Loucy (cell line): ENCODE results near the gene GSTT4.

ENCODE experiments used
- H2AFZ ChIP-seq: fragments of 200-600 bp; sonication (generic); 2 replicates; pipeline ENCODE4 v1.6.0; 2016; ENCODE audit warnings: antibody characterized with exemption, mild to moderate bottlenecking, low read length, moderate library complexity
- H3F3A ChIP-seq: fragments of 200-600 bp; 2 replicates; pipeline ENCODE4 v1.6.0; 2016; ENCODE audit warnings: antibody characterized with exemption, low read depth, mild to moderate bottlenecking
- H3K27me3 ChIP-seq: fragments of 200-600 bp; sonication (generic); 2 replicates; pipeline ENCODE4 v1.6.1; 2014; ENCODE audit warnings: low read length, mild to moderate bottlenecking; ENCODE audit not compliant: insufficient read depth, poor library complexity, severe bottlenecking
- H3K36me3 ChIP-seq: fragments of 200-600 bp; sonication (generic); 2 replicates; pipeline ENCODE4 v1.6.1; 2016; ENCODE audit warnings: low read length; ENCODE audit not compliant: insufficient read depth
- H3K4me1 ChIP-seq: fragments of 200-600 bp; sonication (generic); 2 replicates; pipeline ENCODE4 v1.5.1; 2014; ENCODE audit warnings: low read length, mild to moderate bottlenecking; ENCODE audit not compliant: insufficient read depth, poor library complexity, severe bottlenecking
- H3K4me2 ChIP-seq: fragments of 200-600 bp; sonication (generic); 2 replicates; pipeline ENCODE4 v1.6.0; 2014; ENCODE audit warnings: antibody characterized with exemption, low read length, low read depth, mild to moderate bottlenecking; ENCODE audit not compliant: poor library complexity, severe bottlenecking
- H3K4me3 ChIP-seq: fragments of 200-600 bp; sonication (generic); 2 replicates; pipeline ENCODE4 v1.5.1; 2014; ENCODE audit warnings: low read length, mild to moderate bottlenecking, mixed read lengths; ENCODE audit not compliant: poor library complexity, severe bottlenecking
- H3K79me2 ChIP-seq: fragments of 200-600 bp; sonication (generic); 2 replicates; pipeline ENCODE4 v1.6.1; 2014; ENCODE audit warnings: low read length; ENCODE audit not compliant: insufficient read depth
- H3K9ac ChIP-seq: fragments of 200-600 bp; sonication (generic); 2 replicates; pipeline ENCODE4 v1.6.0; 2014; ENCODE audit warnings: mild to moderate bottlenecking, low read depth, low read length, moderate library complexity; ENCODE audit not compliant: poor library complexity, severe bottlenecking
- H3K9me2 ChIP-seq: fragments of 200-600 bp; sonication (generic); replicated peaks from 2 replicates; pipeline ENCODE4 v1.6.1; 2016; ENCODE audit warnings: low read depth, low read length, mixed read lengths
- H3K9me3 ChIP-seq: fragments of 200-600 bp; sonication (generic); 2 replicates; pipeline ENCODE4 v1.6.1; 2014; ENCODE audit warnings: mild to moderate bottlenecking, antibody characterized with exemption, low read length, low read depth; ENCODE audit not compliant: insufficient read depth
- H4K20me1 ChIP-seq: fragments of 200-600 bp; sonication (generic); 2 replicates; pipeline ENCODE4 v1.6.0; 2014; ENCODE audit warnings: antibody characterized with exemption, low read length, mild to moderate bottlenecking; ENCODE audit not compliant: insufficient read depth, poor library complexity, severe bottlenecking
- EZH2phosphoT487 ChIP-seq: fragments of 200-600 bp; IDR thresholded peaks from 2 replicates; pipeline ENCODE4 v1.6.1; 2018; ENCODE audit warnings: antibody characterized with exemption, mild to moderate bottlenecking, moderate library complexity, borderline replicate concordance
- TF ChIP-seq, protein P1 (sequence below): fragments of 200-600 bp; sonication (generic); conservative IDR thresholded peaks from 2 replicates; pipeline ENCODE4 v1.5.1; 2014; ENCODE audit warnings: mild to moderate bottlenecking, antibody characterized with exemption, low read length

Gene GSTT4

DNA sequence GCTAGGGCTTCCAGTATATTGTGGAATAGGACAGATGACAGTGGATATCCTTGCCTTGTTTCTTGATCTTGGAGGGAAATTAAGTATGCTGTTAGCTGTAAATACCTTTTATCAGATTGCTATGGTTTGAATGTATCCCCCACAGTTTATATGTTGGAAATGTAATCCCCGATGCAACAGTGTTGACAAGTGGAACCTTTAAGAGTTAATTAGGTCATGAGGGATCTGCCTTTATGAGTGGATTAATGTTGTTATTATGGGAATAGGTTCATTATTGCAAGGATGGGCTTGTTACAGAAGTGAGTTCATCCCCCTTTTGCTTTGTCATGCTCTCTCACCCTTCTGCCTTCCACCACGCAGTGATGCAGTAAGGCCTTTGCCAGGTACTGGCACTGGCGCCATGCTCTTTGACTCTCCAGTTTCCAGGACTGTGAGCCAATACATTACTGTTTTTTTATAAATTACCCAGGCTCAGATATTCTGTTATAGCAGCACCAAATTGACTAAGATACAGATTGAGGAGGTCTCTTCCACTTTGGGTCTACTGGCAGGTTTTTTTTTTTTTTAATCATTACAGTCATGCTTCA, 22.2 kb upstream of the GSTT4 start:
- H3K4me2 ChIP-seq, result no peak overlapping the region
- no peak overlapping the region for H2AFZ ChIP-seq
- no peaks in the 10 kb centered on the region for H3K9me2 ChIP-seq
- no peaks in the 10 kb centered on the region for H3K27me3 ChIP-seq
- H3F3A ChIP-seq, result no peaks in the 10 kb centered on the region
- peaks cover 7% of the 10 kb centered on the region for H4K20me1 ChIP-seq
- H3K4me3 ChIP-seq, result no peak overlapping the region
- H3K36me3 ChIP-seq, result peaks cover 10% of the 10 kb centered on the region; the same call in 1 of the 2 replicates
- no peak overlapping the region for H3K9ac ChIP-seq
- H3K9me3 ChIP-seq, result 0 out of 2 replicates have a peak, but pooled peaks cover 3% of the 10 kb centered on the region
- no peak for TF ChIP-seq EZH2phosphoT487
- TF ChIP-seq, protein P1, sequence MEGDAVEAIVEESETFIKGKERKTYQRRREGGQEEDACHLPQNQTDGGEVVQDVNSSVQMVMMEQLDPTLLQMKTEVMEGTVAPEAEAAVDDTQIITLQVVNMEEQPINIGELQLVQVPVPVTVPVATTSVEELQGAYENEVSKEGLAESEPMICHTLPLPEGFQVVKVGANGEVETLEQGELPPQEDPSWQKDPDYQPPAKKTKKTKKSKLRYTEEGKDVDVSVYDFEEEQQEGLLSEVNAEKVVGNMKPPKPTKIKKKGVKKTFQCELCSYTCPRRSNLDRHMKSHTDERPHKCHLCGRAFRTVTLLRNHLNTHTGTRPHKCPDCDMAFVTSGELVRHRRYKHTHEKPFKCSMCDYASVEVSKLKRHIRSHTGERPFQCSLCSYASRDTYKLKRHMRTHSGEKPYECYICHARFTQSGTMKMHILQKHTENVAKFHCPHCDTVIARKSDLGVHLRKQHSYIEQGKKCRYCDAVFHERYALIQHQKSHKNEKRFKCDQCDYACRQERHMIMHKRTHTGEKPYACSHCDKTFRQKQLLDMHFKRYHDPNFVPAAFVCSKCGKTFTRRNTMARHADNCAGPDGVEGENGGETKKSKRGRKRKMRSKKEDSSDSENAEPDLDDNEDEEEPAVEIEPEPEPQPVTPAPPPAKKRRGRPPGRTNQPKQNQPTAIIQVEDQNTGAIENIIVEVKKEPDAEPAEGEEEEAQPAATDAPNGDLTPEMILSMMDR, result no peak
- peaks cover 14% of the 10 kb centered on the region for H3K4me1 ChIP-seq
- H3K79me2 ChIP-seq, result peaks cover 96% of the 10 kb centered on the region

GRCh38 chr22:24026733-24027132, 21.5 kb upstream of the GSTT4 start:
- H3F3A ChIP-seq, result no peaks in the 10 kb centered on the region
- H3K4me3 ChIP-seq, result no peak overlapping the region
- H2AFZ ChIP-seq, result no peak overlapping the region
- H3K9me3 ChIP-seq, result 0 out of 2 replicates have a peak, but pooled peaks cover 3% of the 10 kb centered on the region
- peaks cover 14% of the 10 kb centered on the region for H3K4me1 ChIP-seq
- H3K36me3 ChIP-seq, result peaks cover 10% of the 10 kb centered on the region; the same call in 1 of the 2 replicates
- peaks cover 94% of the 10 kb centered on the region for H3K79me2 ChIP-seq
- TF ChIP-seq EZH2phosphoT487, result no peak
- TF ChIP-seq, protein P1, result no peak
- peaks cover 7% of the 10 kb centered on the region for H4K20me1 ChIP-seq
- H3K4me2 ChIP-seq, result no peak overlapping the region
- no peaks in the 10 kb centered on the region for H3K27me3 ChIP-seq
- H3K9me2 ChIP-seq, result no peaks in the 10 kb centered on the region
- no peak overlapping the region for H3K9ac ChIP-seq

GRCh38 chr22:24026056-24026455, 20.8 kb upstream of the GSTT4 start:
- Histone ChIP-seq H3K79me2 (peaks cover 91% of the 10 kb centered on the region), H3K36me3 (peaks cover 9% of the 10 kb centered on the region; the same call in 1 of the 2 replicates), H3K9ac (no peak overlapping the region), H3K4me2 (no peak overlapping the region), H4K20me1 (peaks cover 7% of the 10 kb centered on the region), H3K9me2 (no peaks in the 10 kb centered on the region), H2AFZ (no peak overlapping the region), H3K4me3 (no peak overlapping the region), H3K27me3 (no peaks in the 10 kb centered on the region), H3F3A (no peaks in the 10 kb centered on the region), H3K9me3 (0 out of 2 replicates have a peak, but pooled peaks cover 3% of the 10 kb centered on the region), H3K4me1 (peaks cover 14% of the 10 kb centered on the region)
- TF ChIP-seq, protein P1, result no peak
- TF ChIP-seq EZH2phosphoT487, result no peak
